Duodenal mucosa (tissue), 2 donors: ENCODE measurements around the gene SPATA31E1.
"Not testable (repeated sequence)": the region's sequence is repeated elsewhere in the genome, so short reads cannot be mapped to it uniquely, and the experiment has no call there.

ENCODE experiments used
- H3K27ac ChIP-seq: one replicate; pipeline ENCODE4 v1.7.0; 2013; ENCODE audit warnings: low read depth, low read length
- H3K27me3 ChIP-seq, 2 donors: one replicate each; pipeline ENCODE4 v1.7.0; 2013; ENCODE audit warnings: low read length in 2 of 2, control low read depth in 1 of 2; ENCODE audit not compliant: insufficient read depth in 2 of 2, control insufficient read depth in 1 of 2
- H3K36me3 ChIP-seq, 2 donors: one replicate each; pipeline ENCODE4 v1.7.0; 2013; ENCODE audit warnings: low read length in 2 of 2, control low read depth in 1 of 2; ENCODE audit not compliant: insufficient read depth in 2 of 2, control insufficient read depth in 1 of 2
- H3K4me1 ChIP-seq, 2 donors: one replicate each; pipeline ENCODE4 v1.7.0; 2013; ENCODE audit warnings: low read length in 2 of 2, control low read depth in 1 of 2; ENCODE audit not compliant: insufficient read depth in 2 of 2, control insufficient read depth in 1 of 2
- H3K4me3 ChIP-seq, 2 donors: one replicate each; pipeline ENCODE4 v1.7.0; 2013; ENCODE audit warnings: low read length in 2 of 2, low read depth in 1 of 2
- H3K9ac ChIP-seq, 2 donors: one replicate each; pipeline ENCODE4 v1.7.0; 2013; ENCODE audit warnings: low read length in 2 of 2, low read depth in 1 of 2
- H3K9me3 ChIP-seq, 2 donors: one replicate each; pipeline ENCODE4 v1.7.0; 2013; ENCODE audit warnings: low read length in 2 of 2, control low read depth in 1 of 2; ENCODE audit not compliant: control insufficient read depth in 1 of 2

Gene SPATA31E1

GRCh38 chr9:87882627-87883026, at the start of gene SPATA31E1:
Gene SPATA31E1 (plus strand): TSS chr9:87882877. CDS start chr9:87882892, 15 bp downstream.
- H3K27me3 ChIP-seq: no peaks in the 10 kb centered on the region
- H3K4me1 ChIP-seq: peaks cover 9 to 24% of the 10 kb centered on the region in 2 donors
- H3K4me3 ChIP-seq: no peak within 1 kb of the TSS
- no peaks in the 10 kb centered on the region for H3K9me3 ChIP-seq
- no peaks in the 10 kb centered on the region for H3K36me3 ChIP-seq
- no peak within 1 kb of the TSS for H3K27ac ChIP-seq
- H3K9ac ChIP-seq: no peak within 1 kb of the TSS

GRCh38 chr9:87834357-87834756, 48.3 kb upstream of the SPATA31E1 start:
- H3K4me3 ChIP-seq: peak overlapping the region; percentile 21 to 34
- H3K36me3 ChIP-seq: no peaks in the 10 kb centered on the region
- peaks cover 0 to 4% of the 10 kb centered on the region in 2 donors for H3K4me1 ChIP-seq
- no peaks in the 10 kb centered on the region for H3K9me3 ChIP-seq
- no peak overlapping the region for H3K27ac ChIP-seq
- peaks cover 0 to 4% of the 10 kb centered on the region in 2 donors for H3K27me3 ChIP-seq
- H3K9ac ChIP-seq: no peak overlapping the region

GRCh38 chr9:87836536-87836935, 46.1 kb upstream of the SPATA31E1 start:
- no peaks in the 10 kb centered on the region for H3K9me3 ChIP-seq
- no peaks in the 10 kb centered on the region for H3K36me3 ChIP-seq
- H3K4me3 ChIP-seq: no peak overlapping the region
- peaks cover 0 to 4% of the 10 kb centered on the region in 2 donors for H3K4me1 ChIP-seq
- no peak overlapping the region for H3K9ac ChIP-seq
- no peaks in the 10 kb centered on the region for H3K27me3 ChIP-seq
- H3K27ac ChIP-seq: no peak overlapping the region

- Histone ChIP-seq H3K9me3 (no peaks in the 10 kb centered on the region), H3K36me3 (no peaks in the 10 kb centered on the region), H3K27ac (no peak overlapping the region), H3K4me1 (peaks cover 0 to 4% of the 10 kb centered on the region in 2 donors), H3K27me3 (no peaks in the 10 kb centered on the region), H3K4me3 (no peak overlapping the region), H3K9ac (no peak overlapping the region)
Observed at GRCh38 chr9:87836951-87837705, 45.5 kb upstream of the SPATA31E1 start.

GRCh38 chr9:87840134-87840533, 42.5 kb upstream of the SPATA31E1 start:
- Histone ChIP-seq H3K4me3 (no peak overlapping the region), H3K9me3 (no peaks in the 10 kb centered on the region), H3K36me3 (no peaks in the 10 kb centered on the region), H3K4me1 (no peaks in the 10 kb centered on the region), H3K27ac (no peak overlapping the region), H3K27me3 (no peaks in the 10 kb centered on the region), H3K9ac (no peak overlapping the region)

- Histone ChIP-seq H3K4me3 (no peak overlapping the region), H3K27ac (no peak overlapping the region), H3K4me1 (no peaks in the 10 kb centered on the region), H3K27me3 (no peaks in the 10 kb centered on the region), H3K9ac (no peak overlapping the region), H3K9me3 (no peaks in the 10 kb centered on the region), H3K36me3 (no peaks in the 10 kb centered on the region)
Observed at GRCh38 chr9:87842878-87843585, 39.6 kb upstream of the SPATA31E1 start.

GRCh38 chr9:87844506-87844905, 38.2 kb upstream of the SPATA31E1 start:
- Histone ChIP-seq H3K36me3 (no peaks in the 10 kb centered on the region), H3K9me3 (no peaks in the 10 kb centered on the region), H3K9ac (no peak overlapping the region), H3K27me3 (no peaks in the 10 kb centered on the region), H3K27ac (no peak overlapping the region), H3K4me1 (no peaks in the 10 kb centered on the region), H3K4me3 (no peak overlapping the region)

GRCh38 chr9:87847817-87848216, 34.9 kb upstream of the SPATA31E1 start:
- not testable (repeated sequence) for H3K27me3 ChIP-seq, H3K4me3 ChIP-seq, H3K9me3 ChIP-seq, H3K4me1 ChIP-seq, H3K36me3 ChIP-seq, H3K27ac ChIP-seq, H3K9ac ChIP-seq

- no peaks in the 10 kb centered on the region for H3K4me1 ChIP-seq
- H3K9ac ChIP-seq: no peak overlapping the region
- no peaks in the 10 kb centered on the region for H3K36me3 ChIP-seq
- H3K27me3 ChIP-seq: no peaks in the 10 kb centered on the region
- no peak overlapping the region for H3K27ac ChIP-seq
- H3K9me3 ChIP-seq: no peaks in the 10 kb centered on the region
- H3K4me3 ChIP-seq: no peak overlapping the region
Observed at GRCh38 chr9:87849144-87849758, 33.4 kb upstream of the SPATA31E1 start.

- Histone ChIP-seq H3K27me3 (no peaks in the 10 kb centered on the region), H3K9me3 (no peaks in the 10 kb centered on the region), H3K27ac (no peak overlapping the region), H3K9ac (no peak overlapping the region), H3K36me3 (no peaks in the 10 kb centered on the region), H3K4me3 (no peak overlapping the region), H3K4me1 (no peaks in the 10 kb centered on the region)
Observed at GRCh38 chr9:87850391-87850790, 32.3 kb upstream of the SPATA31E1 start.
